ENCODE data around the gene KLHDC9. TPM values are rescaled to one million over a fixed set of nuclear protein-coding genes. Genes with fewer than 3 reads are reported as not detected.
A peak's percentile ranks its signal among the peaks of the same experiment; 100 is the strongest.

KLHDC9 gene
- total and polyA plus RNA-seq, 9 of the 15 experiments (the other 6 are each of a cell fraction or from before 2014, with no cell fraction given), result not detected

DNA sequence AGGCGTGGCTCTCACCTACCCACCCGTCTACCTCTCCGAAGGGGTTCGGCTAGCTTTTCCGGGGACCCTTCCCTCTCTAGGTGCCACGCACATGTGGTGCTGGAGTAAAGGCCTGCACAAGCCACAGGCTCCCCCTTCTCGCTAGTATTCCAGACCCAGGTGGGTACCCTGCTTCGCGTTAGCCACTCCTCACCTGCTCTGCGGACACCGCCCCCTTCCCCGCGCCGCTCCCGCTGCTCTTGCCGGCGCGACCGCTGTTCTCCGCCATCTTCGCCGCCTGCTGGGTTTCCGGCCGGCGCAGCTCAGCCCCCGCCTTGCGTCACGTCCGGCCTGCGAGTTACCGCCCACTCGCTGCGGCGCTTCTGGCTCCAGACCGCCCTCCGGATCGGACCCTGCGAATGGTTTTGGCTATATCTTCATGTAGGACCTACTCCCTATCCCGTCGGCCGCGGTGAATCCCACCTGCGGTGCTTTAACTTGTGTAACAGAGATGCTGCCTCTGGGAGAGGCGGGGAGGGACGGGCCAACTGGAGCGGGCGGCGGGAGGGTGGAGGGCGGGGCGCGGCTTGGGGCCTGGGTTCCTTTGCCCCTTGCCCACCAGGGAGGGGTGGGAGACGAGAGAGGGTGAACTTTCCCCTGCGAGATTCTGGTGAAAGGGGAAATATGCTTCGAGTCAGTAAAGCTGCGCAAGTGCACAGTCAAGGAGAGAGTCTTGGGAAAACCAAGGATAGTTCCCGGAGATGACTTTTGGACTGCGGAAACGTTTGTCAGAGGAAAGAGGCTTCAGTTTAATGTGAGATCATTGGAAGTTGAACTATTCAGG, 19.8 kb downstream of the KLHDC9 start, which contains the start of the genes NIT1 and PFDN2 (continued):
- 0 out of 4 replicates have a peak, but pooled peaks of 1 of the 2 experiments have one; percentile 23 for TF ChIP-seq BCLAF1 (IDR thresholded peaks at IDR 0.05; ENCODE audit: borderline replicate concordance in 1 of 2, control insufficient read depth in 1 of 2, low read depth in 2 of 2, low read length in 1 of 2)
- peak in 1 of 2 experiments; percentile 22; a peak in 1 of 4 replicates for TF ChIP-seq MLLT1 (IDR thresholded peaks at IDR 0.05)
- TF ChIP-seq ZNF445 (CRISPR knock-in tag; IDR thresholded peaks at IDR 0.05; ENCODE audit: low read depth), result no peak
- no peak for TF ChIP-seq CBFA2T2 (conservative IDR thresholded peaks at IDR 0.05)
- no peak for TF ChIP-seq EZH2 (IDR thresholded peaks at IDR 0.05; ENCODE audit: borderline replicate concordance, low read depth, low read length)
- TF ChIP-seq CCAR2 (IDR thresholded peaks at IDR 0.05; ENCODE audit: low read depth, low read length), result no peak
- TF ChIP-seq NCOR1 (IDR thresholded peaks at IDR 0.05), result no peak
- TF ChIP-seq ETV5 (CRISPR knock-in tag; IDR thresholded peaks at IDR 0.05; ENCODE audit: low read depth), result peak; percentile 93
- no peak for TF ChIP-seq KLF16 (IDR thresholded peaks at IDR 0.05)
- TF ChIP-seq ZNF592 (IDR thresholded peaks at IDR 0.05), result no peak
- TF ChIP-seq, protein P1, sequence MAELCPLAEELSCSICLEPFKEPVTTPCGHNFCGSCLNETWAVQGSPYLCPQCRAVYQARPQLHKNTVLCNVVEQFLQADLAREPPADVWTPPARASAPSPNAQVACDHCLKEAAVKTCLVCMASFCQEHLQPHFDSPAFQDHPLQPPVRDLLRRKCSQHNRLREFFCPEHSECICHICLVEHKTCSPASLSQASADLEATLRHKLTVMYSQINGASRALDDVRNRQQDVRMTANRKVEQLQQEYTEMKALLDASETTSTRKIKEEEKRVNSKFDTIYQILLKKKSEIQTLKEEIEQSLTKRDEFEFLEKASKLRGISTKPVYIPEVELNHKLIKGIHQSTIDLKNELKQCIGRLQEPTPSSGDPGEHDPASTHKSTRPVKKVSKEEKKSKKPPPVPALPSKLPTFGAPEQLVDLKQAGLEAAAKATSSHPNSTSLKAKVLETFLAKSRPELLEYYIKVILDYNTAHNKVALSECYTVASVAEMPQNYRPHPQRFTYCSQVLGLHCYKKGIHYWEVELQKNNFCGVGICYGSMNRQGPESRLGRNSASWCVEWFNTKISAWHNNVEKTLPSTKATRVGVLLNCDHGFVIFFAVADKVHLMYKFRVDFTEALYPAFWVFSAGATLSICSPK (IDR thresholded peaks at IDR 0.05; ENCODE audit: borderline replicate concordance), result no peak
- no peak for TF ChIP-seq NFE2 (IDR thresholded peaks at IDR 0.05; ENCODE audit: low read depth)
- no peak for TF ChIP-seq KLF6 (CRISPR knock-in tag; IDR thresholded peaks at IDR 0.05; ENCODE audit: borderline replicate concordance)
- TF ChIP-seq, protein P2, sequence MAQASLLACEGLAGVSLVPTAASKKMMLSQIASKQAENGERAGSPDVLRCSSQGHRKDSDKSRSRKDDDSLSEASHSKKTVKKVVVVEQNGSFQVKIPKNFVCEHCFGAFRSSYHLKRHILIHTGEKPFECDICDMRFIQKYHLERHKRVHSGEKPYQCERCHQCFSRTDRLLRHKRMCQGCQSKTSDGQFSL (CRISPR knock-in tag; IDR thresholded peaks at IDR 0.05), result no peak
- TF ChIP-seq, protein P2 (tag; IDR thresholded peaks at IDR 0.05), result no peak

Measured in K562 (cell line).